NCI-H1417 treated with DMSO at 0.1 percent for 48 hours (cell line): Measurements from ENCODE around the gene POLR1A.

Experiments used
- DNase-seq: peaks from one replicate; lab custom pipeline; 2025; lab: John Stamatoyannopoulos, UW

The POLR1A gene

GRCh38 chr2:86105252-86105968 is at the start of gene POLR1A:
POLR1A (minus strand) TSS chr2:86105886; CDS start chr2:86105776, 110 bp downstream.
- DNase-seq, result peak; percentile 71

GRCh38 chr2:86150502-86150901 is 44.8 kb upstream of the POLR1A start:
- DNase-seq, result no peak

- no peak for DNase-seq
Measured at GRCh38 chr2:86147793-86148192, 42.1 kb upstream of the POLR1A start.

- no peak for DNase-seq
Measured at GRCh38 chr2:86143926-86144685, 38.4 kb upstream of the POLR1A start.

- no peak for DNase-seq
Measured at GRCh38 chr2:86143307-86143706, 37.6 kb upstream of the POLR1A start.

- DNase-seq, result no peak
Measured at GRCh38 chr2:86142436-86143257, 37.0 kb upstream of the POLR1A start.

GRCh38 chr2:86140969-86141392 is 35.3 kb upstream of the POLR1A start:
- no peak for DNase-seq

- no peak for DNase-seq
Measured at GRCh38 chr2:86139981-86140380, 34.3 kb upstream of the POLR1A start.

GRCh38 chr2:86138736-86139625 is 33.3 kb upstream of the POLR1A start:
- DNase-seq, result no peak

- DNase-seq, result no peak
Measured at GRCh38 chr2:86136141-86136540, 30.5 kb upstream of the POLR1A start.

- DNase-seq, result no peak
Measured at GRCh38 chr2:86135653-86136052, 30.0 kb upstream of the POLR1A start.

- no peak for DNase-seq
Measured at GRCh38 chr2:86134709-86135108, 29.0 kb upstream of the POLR1A start.

GRCh38 chr2:86124683-86125082 is 19.0 kb upstream of the POLR1A start:
- no peak for DNase-seq

GRCh38 chr2:86123328-86123925 is 17.7 kb upstream of the POLR1A start:
- no peak for DNase-seq

GRCh38 chr2:86118130-86118529 is 12.4 kb upstream of the POLR1A start:
- DNase-seq, result no peak

- DNase-seq, result no peak
Measured at GRCh38 chr2:86107031-86107430, 1.3 kb upstream of the POLR1A start.

- DNase-seq, result peak; percentile 61
Measured at GRCh38 chr2:86105969-86106945, 571 bp upstream of the POLR1A start, which contains the start of gene PTCD3. PTCD3 (plus strand) TSS chr2:86106235; CDS start chr2:86106248, 13 bp downstream.

- no peak for DNase-seq
Measured at GRCh38 chr2:86102157-86102556, 3.5 kb downstream of the POLR1A start.

- DNase-seq, result no peak
Measured at GRCh38 chr2:86097913-86098312, 7.8 kb downstream of the POLR1A start.
